T-helper 1 cell treated with Interleukin-12 subunit alpha and Interleukin-12 subunit beta and Interleukin-4 antibody, amounts not matched to agents 30 ng/mL and 1 ng/mL, for 36 hours (primary cell): ENCODE measurements around the gene ZNF529. TPM values are rescaled to one million over a fixed set of nuclear protein-coding genes. Genes with fewer than 3 reads are reported as not detected.

Experiments
- intact Hi-C: fragments of 100-400 bp; cut with micrococcal nuclease; formaldehyde crosslinking; loops from one replicate; pipeline ENCODE4 v1.15.1; 2024
- total RNA-seq: library from RNA; stranded (reverse); gene quantifications from 2 replicates; pipeline ENCODE4 v1.2.3, GENCODE V29; 2022

ZNF529 gene
- total RNA-seq = 18.3 and 20.1 TPM in 2 replicates

DNA sequence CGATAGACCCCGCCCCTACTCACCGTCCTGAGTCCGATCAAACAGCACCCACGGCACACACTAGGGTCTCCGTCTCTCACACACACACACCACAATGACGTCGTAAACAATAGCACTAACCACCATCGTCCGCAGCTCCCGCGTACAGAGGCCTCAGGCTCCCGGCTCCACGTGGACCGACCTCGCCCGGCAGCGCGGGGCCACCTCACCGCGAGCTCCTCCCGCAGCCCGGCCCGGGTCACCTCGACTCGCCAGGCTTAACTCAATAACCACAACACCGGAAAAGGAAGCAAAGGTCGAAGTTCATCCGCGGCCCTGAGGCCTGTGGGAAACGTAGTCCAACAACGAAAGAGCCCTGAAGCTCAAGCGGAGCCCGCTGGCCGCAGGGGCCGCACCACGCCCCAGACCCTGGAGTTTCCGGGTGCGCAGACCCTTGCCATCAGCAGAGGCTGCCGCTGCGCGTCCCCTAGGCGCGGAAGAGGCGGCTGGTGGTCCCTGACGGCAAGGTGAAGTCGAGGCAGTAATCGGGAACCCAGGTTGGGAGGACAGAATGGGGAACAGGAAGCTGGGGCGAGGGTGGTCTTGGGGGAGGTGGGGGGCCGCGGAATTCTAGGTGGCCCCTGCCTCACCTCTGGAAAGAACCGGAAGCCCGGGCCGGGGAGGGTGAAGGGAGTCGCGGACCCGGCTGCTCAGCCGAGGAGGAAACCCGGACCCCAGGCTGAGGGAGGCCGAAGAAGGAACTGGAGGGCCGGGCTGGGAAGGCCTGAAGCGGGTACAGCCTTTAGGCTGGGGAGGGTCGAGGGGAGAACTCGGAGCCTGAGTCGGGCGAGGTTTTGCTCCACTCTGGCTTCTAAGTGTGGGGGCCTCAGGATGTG lies at the start of gene ZNF529:
ZNF529 (minus strand) TSS at position 273 of the 875 bp plus-strand sequence. CDS start 946 bp downstream, outside the sequence.
- intact Hi-C loops = loop anchor here (1.0 to 5.0 kb wide), 18 partner anchors 32 to 1206 kb away; partner anchors contain the start of genes ZFP14, ZFP30, ZNF146 and ZNF260

DNA sequence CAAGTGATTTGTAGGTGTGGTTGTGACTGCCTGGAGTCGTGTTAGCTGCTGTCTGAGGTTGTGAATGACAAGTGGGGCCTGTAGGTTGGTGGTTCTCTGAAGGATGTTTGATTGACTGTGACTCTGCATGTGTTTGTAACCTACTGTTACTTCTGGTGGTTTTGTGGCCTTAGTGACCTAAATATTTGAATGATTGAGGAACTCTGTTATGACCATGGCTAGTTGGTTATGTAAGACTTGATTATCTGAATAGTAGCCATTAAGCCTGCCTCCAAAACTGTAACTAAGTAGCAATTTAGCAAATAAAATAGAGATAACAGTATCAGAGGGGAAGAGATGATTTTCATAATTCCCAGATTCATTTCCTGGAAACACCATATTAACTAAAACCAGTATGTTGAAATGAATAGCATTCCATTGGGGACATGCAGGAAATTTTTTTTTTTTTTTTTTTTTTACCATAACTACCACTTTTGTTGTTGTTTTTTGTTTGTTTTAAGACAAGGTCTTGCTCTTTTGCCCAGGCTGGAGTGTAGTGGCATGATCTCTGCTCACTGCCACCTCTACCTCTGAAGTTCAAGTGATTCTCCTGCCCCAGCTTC lies 32.9 kb upstream of the ZNF529 start:
- intact Hi-C loops = loop anchor here (1.0 to 10.0 kb wide), 9 partner anchors 33 to 859 kb away; partner anchors contain the start of genes OVOL3, POLR2I, TBCB and ZNF260

DNA sequence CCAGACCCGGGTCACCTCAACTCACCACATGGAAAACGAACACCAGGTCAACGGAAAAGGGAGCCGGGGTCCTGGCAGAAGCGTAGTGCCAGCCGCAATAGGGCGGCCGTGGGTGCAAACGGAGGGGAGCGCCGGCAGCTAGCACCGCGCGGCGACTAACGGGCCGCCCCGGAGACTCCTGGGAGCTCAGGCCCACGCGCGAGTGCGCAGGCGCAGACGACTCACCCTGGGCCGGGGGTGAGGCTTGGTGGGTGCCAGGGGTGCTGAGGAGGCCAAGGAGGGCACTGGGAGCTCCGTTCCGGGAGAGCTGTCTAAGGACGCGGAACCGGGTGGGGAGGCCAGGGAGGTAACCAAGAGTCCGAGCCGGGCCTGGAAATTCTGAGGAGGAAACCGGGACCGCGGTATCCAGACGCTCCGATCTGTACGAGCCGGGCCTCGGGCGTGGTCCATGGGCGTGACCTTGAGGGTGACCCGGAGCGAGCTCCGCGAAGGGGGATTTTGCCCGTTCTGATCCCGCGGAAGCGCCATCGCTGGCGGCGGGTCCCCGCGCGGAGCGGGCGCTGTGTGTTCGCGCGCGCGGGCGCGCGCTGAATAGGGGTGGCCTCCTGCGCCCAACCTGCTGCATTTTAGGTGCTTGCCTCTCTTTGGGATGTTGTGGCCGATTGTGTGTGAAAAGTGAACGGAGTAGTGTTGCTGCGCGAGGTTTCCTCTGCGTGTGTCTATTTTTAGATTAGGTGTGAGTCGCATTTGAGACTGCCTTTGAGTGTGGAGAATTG lies 32.2 kb upstream of the ZNF529 start, which contains the start of gene ZNF382:
ZNF382 (plus strand) TSS at position 213 of the 776 bp plus-strand sequence. CDS start 4,602 bp downstream, outside the sequence.
- intact Hi-C loops = loop anchor here (1.0 to 10.0 kb wide), 9 partner anchors 32 to 860 kb away; partner anchors contain the start of genes OVOL3, POLR2I, TBCB and ZNF260

DNA sequence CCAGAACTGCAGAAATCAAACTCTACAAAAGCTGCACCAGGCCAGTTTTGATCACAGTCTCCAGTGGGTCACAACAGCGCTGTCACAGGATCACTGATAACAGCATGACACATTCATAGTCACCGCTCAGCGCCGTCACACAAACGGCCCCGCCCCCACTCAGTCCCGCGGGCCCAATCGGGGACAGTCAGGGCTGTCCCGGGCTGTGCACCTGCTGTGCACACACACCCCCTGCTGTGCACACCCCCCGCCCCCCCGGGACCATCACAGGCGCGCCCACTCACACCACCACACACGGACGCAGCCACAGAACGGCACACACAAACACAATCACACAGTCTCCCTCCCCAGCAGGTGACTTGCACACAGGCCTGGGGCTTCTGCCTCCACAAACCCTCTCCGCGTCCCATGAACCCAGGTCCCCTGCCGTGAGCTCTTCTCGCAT lies 31.6 kb upstream of the ZNF529 start:
- intact Hi-C loops = loop anchor here (1.0 to 10.0 kb wide), 14 partner anchors 31 to 860 kb away; partner anchors contain the start of genes OVOL3, POLR2I, TBCB and ZNF260

DNA sequence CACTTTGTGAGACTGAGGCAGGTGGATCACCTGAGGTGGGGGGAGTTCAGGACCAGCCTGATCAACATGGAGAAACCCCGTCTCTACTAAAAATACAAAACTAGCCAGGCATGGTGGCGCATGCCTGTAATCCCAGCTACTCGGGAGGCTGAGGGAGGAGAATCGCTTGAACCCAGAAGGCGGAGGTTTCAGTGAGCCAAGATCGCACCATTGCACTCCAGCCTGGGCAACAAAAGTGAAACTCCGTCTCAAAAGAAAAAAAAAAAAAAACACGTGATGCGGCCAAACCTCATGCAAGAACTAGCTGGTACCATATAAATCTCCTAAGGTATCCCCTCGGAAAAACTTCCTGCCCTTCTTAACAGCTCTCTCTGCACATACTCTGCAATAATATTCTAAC lies 29.6 kb upstream of the ZNF529 start:
- intact Hi-C loops = loop anchor here (10.0 kb wide), 3 partner anchors 488 to 862 kb away; partner anchors contain the start of genes OVOL3, POLR2I, TBCB and ZNF383

DNA sequence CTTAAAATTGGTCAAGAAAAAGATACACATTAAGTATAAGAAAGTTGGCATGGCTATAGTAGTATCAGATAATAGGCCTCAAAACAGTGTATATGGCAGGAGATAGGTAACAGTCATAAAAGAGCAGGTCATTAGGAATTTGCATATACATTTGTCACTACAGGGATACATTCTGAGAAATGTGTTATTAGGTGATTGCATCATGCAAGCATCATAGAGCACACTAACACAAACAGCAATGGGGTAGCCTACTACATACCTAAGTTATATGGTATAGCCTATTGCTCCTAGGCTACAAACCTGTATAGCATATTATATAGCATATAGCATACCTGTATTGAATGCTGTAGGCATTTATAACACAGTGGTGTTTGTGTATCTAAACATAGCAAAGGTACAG lies 6.2 kb upstream of the ZNF529 start:
- intact Hi-C loops = no loop called here

DNA sequence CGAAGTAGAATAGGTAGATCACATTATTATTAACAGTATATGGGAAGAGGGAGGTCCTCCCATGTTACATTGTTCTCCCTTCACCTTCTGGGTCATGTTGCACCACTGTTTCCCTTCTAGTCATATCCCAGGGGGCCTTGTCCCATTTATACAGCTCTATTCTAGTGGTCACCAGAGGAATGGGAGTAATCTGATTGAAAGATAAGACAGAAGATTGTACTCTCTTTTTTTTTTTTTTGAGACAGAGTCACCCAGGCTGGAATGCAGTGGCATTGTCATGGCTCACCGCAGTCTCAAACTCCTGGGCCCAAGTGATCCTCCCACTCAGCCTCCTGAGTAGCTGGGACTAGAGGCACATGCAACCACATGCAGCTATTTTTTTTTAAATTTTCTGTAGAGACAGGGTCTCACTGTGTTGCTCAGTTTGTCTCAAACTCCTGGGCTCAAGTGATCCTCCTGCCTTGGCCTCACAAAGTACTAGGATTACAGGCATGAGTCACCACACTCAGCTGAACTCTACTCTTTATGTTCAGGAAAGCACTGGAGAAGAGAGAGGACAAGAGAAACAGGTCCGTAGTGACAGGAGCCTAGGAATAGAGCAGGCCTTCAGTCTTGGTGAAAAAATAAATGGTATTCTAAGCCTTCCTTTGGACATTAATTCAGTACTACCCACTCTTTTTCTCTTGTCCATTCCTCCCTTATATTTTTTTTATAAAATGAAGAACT lies 4.3 kb upstream of the ZNF529 start:
- intact Hi-C loops = no loop called here

DNA sequence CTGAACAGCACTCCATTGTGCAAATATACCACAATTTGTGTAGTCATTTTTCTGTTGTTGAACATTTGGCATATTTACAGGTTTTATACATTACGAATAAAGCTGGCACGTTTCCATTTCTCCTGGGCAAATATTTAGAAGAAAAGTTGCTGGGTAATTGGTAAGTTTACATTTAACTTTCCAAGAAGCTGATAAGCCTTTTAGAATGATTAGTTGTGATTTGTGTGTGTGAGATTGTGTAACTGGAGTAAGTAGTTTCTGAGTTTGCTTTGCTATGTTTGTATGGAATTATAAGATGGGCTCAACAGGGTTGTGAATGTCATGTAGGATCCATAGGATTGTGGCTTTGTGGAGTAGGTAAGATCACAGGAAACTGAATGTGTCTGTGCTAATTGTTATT lies 1.6 kb upstream of the ZNF529 start:
- intact Hi-C loops = loop anchor here (5.0 kb wide), 1 partner anchor 263 kb away; the partner anchor contains the start of gene ZNF790

DNA sequence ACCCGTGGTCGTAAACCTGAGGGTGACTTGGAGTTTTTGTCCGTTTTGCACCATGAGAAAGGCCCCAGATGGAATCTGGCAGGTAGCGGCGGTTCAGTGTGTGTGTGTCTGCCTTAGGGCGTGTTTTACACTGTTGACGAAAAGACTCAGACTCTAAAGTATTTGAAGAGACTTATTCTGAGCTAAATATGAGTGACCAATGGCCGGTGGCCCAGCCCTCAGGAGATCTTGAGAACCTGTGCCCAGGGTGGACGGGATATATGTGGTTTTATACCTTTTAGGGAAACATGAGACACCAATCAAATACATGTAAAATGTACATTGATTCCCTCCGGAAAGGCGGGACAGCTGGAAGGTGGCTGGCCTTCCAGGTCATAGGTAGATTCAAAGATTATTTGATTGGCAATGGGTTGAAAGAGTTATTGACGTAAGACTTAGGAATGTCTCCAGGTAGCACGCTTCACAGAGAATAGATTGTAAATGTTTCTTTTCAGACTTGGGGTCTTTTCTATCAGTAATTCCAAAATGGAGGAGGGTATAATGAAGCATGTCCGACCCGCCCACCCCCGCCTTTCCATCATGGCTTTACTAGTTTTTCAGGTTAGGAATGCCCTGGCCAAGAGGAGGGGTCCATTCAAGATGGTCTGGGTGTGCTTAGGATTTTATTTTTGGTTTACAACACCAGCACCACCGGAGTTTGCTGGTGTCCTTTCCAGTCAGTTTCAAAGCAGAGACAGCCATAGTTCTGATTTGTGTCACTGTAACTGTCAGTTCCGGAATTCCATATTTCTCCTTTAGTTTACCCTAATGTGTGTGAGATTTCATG lies 1.0 kb upstream of the ZNF529 start:
- intact Hi-C loops = loop anchor here (1.0 to 5.0 kb wide), 18 partner anchors 31 to 1205 kb away; partner anchors contain the start of genes ZFP14, ZFP30, ZNF146 and ZNF260

DNA sequence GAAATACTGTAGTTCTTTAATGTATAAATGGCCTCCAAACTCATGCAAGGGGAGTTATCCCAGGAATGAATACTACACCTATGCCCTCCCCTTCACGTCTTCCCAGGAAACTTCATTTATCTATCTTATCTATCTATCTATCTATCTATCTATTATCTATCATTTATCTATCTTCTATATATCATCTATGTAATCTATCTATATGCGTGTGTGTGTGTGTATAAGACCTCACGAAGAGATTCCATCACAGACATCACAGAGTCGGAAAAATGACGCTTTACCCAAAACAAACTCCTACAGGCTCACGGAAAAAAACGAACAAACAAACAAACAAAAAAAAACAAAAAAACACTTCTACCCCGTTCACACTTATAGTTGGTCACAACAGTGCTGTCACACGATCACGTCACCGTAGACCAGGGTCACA lies 486 bp downstream of the ZNF529 start:
- intact Hi-C loops = loop anchor here (1.0 to 5.0 kb wide), 19 partner anchors 33 to 1207 kb away; partner anchors contain the start of genes ZFP14, ZFP30, ZFP82 and ZNF146

DNA sequence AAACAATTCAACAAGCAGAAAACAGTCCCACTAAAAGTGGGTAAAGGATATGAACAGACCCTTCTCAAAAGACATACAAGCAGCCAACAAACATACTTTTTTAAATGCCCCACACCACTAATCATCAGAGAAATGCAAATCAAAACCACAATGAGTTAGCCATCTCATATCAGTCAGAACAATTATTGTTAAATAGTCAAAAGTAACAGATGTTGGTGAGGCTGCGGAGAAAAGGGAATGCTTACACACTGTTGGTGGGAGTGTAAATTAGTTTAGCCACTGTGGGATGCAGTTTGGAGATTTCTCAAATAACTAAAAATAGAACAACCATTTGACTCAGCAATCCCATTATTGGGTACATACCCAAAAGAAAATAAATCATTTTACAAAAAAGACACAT lies 8.7 kb downstream of the ZNF529 start:
- intact Hi-C loops = no loop called here

DNA sequence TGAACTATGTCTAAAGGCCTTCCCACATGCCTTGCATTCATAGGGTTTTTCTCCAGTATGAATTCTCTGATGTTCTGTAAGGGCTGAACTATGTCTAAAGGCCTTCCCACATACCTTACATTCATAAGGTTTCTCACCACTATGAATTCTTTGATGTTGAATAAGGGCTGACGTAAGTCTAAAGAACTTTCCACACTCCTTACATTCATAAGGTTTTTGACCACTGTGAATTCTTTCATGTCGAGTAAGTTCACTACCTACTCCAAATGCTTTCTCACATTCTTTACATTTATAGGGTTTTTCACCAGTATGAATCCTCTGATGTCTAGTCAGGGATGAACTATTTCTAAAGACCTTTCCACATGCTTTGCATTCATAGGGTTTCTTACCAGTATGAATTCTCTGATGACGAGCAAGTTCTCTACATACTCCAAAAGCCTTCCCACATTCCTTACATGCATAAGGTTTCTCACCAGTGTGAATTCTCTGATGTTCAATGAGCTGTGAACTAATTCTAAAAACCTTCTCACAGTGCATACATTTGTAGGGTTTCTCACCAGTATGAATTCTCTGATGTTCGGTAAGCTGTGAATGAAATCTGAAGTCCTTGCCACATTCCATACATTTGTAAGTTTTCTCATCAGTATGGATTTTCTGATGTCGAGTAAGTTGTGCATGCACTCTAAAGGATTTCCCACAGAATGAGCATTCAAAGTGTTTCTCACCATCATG lies 25.9 kb downstream of the ZNF529 start:
- intact Hi-C loops = no loop called here

DNA sequence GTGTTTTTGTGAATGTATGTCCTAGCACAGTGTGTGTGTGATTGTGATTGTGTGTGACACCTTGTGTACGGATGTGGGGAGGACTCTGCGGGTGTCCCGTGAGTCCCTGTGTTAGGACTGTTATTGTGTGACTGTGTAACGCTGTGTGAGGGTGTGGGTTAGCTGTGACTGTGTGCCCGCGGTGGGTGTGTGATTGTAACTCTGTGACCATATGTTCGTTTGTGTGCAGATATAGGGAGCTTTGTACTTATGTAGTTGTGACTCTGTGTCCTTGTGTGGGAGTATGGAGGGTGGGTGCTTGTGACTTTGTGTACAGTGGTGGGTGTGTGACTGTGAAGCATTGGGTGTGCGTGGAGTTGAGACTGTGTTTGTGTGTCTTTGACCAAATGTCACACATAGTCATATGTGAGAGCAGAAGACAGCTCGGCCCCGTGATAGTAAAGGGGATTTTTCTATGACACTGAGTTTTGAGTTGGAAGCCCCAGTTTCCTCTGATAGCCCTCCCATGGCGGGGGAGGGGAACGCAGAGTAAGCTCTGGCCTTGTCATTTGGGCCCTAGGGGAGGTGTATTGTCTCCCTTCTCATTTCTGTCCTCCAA lies 44.1 kb downstream of the ZNF529 start:
- intact Hi-C loops = loop anchor here (1.0 to 10.0 kb wide), 22 partner anchors 40 to 1756 kb away; partner anchors contain the start of genes ZFP14, ZFP30, ZFP82 and ZNF146

DNA sequence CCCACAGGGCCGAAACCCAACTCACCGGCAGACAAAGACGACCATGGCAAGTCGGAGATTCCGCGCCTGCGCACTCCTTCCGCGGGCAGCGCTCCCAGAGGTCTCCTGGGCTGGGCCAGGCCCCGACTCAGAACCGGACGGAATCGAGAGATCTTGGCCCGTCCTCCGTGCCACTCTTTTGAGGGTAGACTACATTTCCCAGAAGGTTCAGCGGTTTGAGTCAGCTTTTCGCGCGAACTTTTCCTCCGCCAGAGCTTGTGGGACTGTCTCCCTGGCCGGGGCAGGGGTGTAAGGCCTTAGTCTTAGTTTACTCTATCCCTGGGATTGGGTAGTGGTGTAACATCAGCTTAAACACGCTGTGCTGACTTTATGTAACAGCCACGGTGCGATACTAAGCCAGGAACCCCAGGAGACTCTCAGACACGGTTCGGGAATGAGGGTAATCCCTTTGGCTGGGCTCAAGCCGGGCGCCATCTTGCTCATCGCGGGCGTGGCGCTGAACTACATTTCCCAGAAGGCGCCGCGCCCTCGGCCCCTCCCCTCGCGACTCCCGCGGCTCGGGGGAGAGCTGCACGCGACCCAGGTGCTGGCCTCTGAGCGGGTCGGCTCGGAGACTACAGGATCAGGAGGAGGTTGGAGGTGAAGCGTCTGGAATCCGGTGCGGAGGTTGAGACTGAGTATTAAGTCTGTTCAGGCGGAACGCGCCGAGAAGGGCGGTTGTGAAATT lies 44.7 kb downstream of the ZNF529 start, which contains the start of gene ZNF260:
ZNF260 (minus strand) TSS at position 78 of the 727 bp plus-strand sequence. CDS start 13,033 bp downstream, outside the sequence.
- intact Hi-C loops = loop anchor here (1.0 to 10.0 kb wide), 22 partner anchors 39 to 1755 kb away; partner anchors contain the start of genes ZFP14, ZFP30, ZFP82 and ZNF146

DNA sequence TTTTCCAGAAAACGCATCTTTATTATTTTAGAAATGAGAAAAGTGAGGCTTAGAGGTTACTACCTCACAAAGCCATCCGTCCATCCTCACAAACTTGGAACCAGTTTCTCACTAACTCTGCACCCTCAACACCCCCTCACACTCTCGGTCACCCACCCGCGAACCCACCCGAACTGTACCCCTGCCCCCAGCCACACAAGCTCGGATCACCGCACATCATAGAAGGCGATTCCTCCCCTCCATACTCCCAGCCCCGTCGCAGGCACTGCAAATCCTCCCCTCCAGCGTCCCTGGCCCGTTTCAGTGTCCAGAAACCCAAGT lies 45.3 kb downstream of the ZNF529 start:
- intact Hi-C loops = loop anchor here (1.0 to 10.0 kb wide), 22 partner anchors 39 to 1755 kb away; partner anchors contain the start of genes ZFP14, ZFP30, ZFP82 and ZNF146

DNA sequence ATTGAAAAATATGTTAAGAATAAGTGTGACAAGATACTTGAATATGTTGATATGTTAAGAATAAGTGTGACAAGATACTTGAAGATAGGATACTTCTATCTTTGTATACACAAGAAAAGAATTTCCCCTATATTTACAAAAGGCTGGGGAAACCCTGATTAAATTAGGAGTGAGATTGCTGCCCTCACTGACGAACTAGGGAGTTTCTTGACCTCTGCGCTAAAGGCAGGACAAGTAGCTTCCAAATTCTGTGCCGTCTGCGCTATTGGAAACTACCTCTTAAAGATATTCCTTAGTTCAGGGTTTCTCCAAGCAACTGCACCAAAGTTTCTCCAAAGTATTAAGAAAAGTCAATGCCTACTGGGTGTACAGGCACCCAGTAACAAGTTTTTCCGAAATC lies 45.8 kb downstream of the ZNF529 start:
- intact Hi-C loops = loop anchor here (5.0 to 10.0 kb wide), 3 partner anchors 400 to 1250 kb away; partner anchors contain the start of gene ZNF573

DNA sequence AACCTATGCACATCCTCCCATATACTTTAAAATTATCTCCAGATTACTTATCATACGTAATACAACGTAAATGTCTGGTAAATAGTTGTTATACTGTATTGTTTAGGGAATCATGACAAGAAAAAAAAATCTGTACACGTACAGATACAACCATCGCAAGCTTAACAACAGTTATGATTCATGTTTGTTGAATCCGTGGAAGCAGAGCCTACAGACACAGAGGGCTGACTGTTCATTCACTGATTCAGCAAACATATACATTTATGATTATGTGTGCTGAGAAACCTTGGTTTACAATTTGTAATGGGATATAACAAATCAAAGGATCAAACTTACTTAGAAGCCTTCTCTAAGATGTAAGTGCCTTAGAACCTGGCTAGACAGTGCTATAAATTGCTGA lies 46.5 kb downstream of the ZNF529 start:
- intact Hi-C loops = loop anchor here (5.0 to 10.0 kb wide), 3 partner anchors 399 to 1251 kb away; partner anchors contain the start of gene ZNF573
